Embryonic facial prominence (tissue), 1 donor: ENCODE measurements around the gene NPB.

ENCODE experiments used
- DNase-seq: peaks from one replicate; pipeline ENCODE4 v3.0.0-alpha.2; 2016; ENCODE audit errors: extremely low spot score

Gene NPB

DNA sequence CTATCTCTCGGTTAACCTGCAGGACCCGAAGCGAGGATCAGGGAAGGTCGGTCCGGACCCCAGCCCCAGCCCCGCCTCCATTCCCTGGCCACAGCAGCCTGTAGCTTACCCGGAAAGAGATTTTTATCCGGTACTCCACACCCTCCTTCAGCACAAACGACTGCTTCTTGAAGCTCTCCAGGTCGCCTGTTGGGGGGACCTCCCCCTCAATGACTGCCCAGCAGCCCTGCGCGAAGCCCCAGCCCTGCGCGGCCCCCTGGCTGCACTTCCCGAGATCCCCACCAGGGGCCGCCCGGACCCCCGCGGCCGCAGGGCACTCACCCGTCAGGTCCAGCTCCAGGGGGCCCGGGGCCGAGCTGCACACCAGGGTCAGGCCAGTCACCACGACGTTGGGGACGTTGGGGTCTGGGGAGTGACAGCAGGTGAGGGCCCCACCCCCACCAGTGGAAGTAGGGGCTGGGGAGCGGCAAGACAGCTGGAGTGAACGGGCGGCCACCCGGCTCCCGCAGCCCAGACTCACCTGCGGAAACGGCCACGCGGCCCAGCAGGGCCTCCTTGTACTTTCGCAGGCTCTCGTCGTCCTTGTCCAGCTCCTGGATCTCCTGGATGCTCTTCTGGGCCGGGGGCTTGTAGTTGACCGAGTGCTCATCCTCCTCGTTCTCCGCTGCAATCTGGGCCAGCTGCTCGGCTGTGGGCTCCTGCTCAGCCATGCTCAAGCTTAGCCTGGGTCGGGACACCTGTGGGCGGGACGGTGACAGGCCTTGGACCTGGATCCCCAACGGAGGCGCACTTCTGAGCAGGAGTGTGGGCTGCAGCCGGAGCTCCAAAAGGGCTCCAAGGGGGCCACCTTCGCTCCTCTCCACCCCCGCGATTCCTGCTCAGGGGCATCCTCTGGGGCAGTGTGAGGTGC is 32.6 kb upstream of the NPB start:
- DNase-seq: no peak

DNA sequence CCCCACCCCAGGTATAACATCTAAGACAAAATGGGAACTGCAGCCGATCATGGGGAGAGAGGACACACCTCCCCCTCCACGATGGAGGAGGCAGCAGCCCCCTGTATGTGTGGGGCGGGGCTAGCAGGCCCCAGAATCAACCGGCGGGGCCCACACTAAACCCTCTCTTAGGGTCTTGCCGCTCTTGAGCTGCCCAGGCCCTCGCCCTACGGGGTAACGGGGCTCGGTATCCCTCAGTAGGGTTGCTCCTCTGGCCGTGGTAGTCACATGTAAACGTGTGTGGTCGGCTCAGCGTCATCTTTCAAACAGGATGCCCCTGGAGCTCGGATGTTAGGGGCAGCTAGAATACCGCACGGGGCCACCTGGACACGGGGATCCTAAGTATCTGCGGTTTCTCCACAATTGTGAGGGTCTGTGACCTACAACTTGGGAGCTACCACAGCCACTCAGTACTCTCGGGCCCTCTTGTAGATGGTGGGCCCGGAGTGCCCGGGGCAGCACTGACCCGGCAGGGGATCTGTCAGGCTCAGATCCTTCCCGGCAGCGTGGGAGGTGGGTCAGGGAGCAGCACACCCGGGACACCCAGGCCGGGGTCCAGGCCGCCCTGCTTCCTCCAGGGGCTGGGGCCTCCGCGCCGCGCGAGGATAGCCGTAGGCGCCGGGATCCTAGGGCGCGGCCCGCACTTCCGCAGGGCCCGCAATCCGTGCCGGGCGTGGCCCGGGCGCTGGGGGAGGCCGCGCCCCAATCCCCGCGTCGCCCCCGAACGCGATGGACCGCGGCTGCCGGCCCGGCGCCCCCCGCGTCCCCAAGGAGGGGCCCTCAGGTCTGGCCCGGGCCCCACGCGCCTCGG is 31.7 kb upstream of the NPB start:
- no peak for DNase-seq

DNA sequence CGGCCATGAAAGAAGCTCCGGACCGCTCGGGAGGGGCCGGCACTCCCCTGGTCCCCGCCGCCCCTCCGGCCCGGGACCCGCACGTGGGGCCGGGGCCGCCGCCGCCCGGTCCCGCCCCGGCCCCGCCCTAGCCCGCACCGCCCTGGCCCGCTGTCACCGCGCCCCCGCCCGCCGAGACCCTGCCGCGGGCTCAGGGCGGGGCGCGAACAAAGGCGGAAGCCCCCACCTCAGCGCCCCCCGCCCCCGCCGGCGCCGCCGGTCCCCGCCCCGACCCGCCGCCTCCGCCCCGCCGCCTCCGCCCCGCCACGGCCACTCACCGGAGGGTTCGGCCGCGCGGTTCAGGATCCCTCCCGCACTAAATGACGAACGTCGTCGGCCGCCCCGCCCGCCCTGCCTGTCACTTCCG is 31.1 kb upstream of the NPB start, which contains the start of gene ARHGDIA:
TSS of gene ARHGDIA (minus strand) at position 357 of the 406 bp plus-strand sequence. CDS start 1,407 bp downstream, outside the sequence.
- no peak for DNase-seq

DNA sequence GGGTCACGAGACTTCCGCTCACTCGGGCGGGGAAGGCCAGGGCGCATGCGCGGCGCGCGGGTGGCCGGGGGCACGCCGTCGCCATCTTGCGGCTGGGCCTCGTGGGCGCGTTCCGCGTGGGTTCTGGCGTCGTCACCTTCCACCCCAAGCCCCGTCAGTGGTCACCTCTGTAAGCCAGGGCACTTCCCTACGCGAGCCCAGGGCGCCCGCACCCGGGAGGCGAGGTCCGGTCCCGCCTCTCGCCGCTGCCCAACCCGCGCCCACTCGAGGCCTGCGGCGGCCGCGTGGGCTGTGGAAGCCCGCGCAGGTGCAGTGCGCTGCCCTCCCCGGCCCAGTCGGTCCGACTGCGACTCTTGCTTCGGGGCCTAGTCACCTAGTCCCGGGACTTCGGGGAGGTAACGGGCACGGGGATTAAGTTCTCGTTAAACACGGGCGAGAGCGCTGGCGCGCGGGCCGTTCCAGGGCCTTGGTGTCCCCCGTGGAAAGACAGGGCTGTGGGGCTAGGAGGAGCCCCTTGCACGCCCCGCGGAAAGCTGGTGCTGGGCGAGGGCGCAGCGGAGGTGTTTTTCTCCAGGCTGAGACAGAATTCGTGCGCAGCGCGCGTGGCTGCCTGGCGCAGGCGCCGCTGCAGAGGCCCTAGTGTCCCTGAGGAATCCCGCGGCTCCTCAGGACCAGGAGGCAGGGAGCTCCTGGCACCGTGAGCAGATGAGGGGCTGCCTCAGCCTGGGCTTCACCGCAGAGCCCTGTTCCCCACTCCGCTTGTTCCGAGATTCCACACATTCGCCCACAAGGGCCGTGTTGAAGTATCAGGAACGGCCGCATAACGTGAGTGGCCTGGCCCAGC is 30.4 kb upstream of the NPB start:
- DNase-seq: peak; percentile 82

DNA sequence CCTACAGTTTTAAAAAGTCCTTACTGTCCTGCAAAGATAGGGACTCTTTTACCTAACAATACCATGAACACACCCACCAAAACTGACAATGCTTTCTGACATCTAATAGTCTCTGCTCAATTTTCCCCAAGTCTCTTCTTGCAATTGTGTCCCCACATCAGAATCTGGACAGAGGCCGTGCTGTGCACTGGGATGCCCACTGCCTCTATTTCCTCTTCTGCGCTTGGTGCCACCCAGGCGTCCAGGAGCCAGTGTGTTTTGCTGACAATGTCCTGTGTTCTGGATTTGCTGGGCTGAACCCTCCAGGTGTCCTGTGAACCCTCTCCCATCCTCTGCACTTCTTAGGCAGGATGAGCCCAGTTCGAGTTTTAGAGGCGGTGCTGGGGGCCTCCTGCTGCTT is 24.5 kb upstream of the NPB start:
- no peak for DNase-seq

DNA sequence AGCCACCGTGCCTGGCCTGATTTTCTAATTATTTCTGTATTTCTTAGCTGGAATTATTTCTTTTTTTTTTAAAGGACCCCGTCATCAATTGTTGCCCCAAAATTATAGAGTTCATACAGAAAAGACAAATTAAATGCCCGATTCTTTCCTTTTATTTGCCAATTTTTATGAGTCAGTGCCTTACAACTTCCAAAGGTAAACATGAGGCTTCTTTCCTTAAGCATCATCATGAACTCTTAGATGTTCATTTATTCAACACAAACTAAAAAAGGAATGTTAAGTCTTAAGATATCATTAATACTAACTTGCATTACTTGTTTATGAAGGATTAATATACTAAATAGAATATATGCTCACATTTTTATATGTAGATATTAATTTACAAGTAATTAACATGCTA is 23.7 kb upstream of the NPB start:
- no peak for DNase-seq

DNA sequence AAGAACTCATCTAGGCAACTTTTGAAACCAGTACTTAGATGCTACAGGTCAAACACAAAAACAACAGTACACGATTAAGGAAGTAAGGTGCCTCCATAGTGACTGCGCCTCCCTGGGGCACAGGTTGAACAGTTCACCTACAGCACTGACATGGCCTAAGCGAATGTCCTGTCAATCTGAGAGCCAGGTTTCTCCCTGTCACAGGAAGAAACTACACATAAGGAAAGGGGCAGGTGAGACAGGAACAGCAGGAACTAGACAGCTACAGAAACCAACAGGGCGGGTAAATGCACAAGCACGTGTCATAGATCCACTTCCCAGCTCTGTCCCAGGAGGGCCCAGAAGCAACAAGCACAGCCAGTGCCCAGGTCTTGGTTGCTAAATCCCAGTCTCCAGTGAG is 22.9 kb upstream of the NPB start:
- DNase-seq: no peak

DNA sequence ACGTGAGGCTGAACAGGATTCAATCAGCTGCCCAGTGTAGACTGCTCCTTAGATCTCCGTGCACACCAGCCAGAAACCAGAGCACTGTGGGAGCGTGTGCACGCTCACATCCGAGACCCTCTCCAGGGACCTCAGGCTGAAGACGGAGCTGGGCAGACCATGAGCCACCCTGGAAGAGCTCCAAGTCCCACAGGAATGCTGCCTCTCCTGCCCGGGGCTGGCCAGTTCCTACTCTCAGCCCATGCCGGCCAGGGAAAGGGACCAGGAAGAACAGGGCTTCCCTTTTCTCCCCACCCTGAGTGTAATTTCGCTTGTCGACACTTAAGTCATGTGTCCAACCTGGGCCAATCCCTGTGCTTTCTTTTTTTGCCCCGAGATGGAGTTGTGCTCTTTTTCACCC is 17.5 kb upstream of the NPB start:
- no peak for DNase-seq

DNA sequence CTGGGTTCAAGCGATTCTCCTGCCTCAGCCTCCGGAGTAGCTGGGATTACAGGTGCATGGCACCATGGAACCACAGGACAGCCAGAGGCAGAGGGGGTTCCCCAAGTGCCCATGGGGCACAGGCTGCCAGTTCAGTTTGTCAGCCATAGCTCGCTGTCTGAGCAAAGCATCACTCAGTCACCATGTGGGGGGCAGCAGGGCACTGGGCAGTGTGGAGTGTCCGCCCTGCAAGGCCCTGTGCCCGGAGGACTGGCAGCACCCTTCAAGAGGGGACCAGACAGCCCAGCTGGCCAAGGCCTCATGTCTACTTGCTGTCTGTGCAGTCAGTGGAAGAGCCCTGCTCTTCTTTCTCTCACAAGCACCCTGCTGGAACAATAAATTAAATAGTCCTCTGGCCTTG is 17.1 kb upstream of the NPB start:
- no peak for DNase-seq

DNA sequence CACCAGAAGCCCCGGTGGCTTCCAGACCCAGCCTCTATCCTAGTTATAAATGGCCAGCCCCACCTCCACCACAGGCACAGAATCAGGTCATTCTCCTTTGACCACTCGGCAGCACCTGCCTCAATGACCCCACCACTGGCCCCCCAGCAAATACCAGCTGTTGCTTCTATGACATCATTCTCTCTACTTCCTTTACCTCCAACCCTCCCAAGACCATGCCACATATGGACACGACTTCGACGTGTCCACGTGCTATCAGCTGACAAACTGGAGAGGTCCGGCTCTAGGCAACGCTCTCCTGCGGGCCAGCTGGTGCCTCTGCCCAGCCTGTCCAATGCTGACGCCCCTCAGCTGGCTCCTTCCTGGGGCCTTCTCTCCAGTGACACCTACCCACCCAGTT is 16.6 kb upstream of the NPB start:
- no peak for DNase-seq

DNA sequence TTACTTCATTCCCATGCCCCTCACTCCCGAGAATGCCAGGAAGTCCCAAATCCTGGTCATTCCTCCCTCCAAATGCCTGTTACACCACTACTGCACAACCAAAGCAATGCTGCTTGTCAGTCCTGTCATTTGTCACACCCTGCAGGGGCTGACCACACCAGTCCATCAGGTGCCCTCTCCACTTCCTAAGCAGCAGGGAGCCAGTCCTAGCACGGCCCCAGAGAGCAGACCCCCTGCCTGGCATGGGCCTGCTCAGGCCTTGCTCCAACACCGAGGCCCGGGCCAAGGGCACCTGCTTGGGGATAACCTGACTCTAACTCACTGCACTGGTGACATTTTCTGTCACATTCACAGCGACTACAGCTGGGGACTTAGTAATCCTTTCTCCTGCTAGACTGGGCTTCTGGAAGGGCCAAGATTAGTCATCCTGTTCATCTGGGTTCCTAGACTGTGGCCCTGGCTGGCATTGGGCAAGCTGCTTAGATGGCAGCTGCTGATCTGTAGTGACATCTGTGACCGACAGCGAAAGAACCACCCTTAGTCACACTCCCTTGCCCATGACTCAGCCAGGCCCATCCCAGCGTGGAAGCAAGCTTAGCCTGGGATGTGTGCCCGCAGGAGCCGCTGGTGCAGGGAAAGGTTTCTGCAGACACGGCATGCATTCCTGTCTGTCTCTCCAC is 16.0 kb upstream of the NPB start:
- DNase-seq: no peak

DNA sequence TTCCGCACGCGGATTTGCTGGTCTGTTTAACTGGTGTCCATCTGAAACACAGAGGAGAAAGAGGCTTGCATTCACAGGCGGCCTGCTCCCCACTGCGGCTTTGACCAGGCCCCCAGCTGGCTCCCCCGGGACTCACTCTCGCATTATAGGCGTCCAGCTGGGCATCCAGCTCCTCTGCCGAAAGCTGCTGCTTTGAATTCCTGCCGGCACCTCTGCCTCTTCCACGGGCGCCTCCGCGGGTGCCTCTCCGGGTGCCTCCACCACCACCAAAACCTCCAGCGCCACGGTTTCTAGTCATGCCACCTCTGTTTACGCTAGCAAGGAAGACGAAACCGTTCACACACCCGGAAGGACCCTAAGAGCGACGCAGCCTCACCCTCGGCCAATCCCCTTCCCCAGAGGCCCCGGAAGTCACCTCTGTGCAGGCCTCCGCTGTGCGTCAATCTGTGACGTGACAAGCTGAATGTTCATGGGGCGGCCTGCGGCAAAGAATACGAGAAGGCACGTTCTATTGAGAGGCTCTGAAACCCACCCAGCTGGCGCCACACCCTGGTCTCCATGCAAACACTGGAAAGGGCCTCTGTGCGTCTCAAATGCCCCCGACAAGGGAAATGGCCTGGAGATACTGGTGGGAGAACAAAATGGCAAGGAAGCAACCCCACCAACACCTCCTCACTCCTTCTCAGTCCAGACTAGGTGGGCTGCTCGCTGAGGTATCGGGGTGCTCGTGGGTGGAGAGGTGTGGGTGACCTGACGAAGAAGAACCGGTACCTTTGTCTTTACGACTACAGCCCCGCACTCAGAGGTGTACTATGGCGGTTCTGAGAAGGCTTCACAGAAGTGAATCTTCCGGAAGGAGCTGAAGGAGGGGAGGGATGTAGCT is 13.7 kb upstream of the NPB start:
- no peak for DNase-seq

DNA sequence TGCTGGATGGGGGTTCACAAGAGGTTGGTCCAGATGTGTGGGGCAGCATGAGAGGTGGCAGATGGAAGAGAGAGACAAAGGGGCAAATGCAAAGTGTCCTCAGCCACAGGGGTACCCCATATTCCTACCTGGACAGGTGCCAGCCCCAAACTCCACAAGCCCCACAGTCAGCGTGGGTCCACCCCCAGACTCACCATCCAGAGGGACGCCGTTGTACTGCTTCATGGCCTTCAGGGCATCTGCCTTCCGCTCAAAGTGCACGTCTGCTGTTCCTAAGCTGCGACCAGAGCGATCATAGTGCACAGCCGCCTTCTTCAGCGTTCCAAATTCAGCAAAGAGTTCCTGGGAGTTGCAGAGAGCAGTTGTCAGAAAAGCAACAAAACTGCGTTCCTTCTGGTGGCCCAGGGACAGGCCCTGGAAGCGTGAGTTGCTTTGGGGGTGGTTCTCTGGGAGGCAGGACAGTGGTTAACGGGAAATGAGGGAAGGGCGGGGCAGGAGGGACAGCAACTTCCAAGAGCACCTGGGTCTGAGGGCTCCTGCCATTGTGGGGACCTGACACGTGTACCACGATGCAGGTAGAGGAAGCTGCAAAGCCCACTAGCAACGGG is 12.9 kb upstream of the NPB start:
- DNase-seq: no peak

DNA sequence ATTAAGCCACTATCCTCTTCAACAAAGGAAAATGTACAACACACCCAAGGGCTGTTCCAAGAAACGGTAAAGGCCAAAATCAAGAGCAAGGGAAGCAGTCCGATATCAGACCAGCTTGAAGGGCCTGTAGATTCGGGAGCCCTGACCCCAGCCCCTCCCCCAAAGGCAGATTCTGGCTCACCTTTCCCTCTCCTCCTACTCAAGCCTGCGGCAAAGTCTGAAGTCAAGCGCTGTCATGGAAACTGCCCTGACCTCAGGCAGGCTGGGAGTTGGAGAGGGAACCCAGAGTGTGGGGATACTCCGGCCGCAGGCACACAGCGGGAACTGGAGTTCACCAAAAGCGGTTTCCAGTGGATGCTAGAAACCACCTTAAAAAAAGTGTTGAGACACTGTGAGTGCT is 12.4 kb upstream of the NPB start:
- no peak for DNase-seq

DNA sequence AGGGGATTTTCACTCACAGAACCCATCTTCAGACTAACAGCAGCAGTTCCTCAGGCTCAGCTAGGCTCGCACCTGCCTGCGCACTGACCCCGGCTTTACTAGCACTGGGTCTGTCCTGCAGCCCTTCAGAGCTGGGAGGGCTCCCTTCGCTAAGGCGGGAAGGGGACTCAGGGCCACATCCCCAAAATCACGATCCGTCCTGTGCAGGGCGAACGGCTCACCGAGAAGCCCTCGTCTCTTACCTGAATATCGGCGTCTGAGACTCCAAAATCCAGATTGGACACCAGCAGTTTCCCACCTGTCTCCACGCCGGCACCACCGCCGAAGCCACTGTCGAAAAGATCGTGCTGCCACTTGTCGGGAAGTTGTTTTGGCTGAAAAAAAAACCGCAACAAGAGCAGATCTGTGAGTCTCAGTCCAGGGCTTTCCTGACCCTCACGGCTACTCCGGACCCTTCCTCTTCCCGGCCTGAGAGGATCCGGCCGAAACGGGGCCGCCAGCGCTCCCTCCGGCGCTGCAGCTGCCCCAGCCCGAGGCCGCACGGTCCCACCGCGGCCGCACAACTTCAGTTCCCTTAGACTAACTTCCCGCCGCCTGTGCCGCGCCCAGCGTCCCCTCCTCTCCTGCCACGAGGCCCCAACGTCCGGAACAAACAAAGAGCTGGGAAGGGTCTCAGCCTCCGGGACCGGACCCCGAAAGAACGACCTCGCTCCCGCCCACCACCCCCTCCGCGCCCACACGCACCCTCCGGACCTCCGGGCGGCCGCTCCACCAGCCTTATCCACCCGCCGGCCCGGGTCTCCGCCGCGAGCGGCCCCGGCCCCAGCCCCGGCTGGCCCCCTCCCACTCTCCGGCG is 11.4 kb upstream of the NPB start:
- DNase-seq: no peak

DNA sequence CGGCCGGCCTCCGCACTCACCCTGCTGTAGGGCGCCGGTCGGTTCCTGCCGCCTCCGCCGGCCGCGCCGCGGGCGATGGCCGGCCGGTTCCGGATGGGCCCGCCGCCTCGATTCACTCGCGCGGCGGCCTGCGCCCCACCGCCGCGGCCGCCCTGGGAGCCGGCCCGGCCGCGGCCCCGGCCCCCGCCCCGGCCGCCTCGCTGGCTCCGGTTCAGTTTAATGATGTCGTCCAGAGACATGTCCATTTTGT is 10.8 kb upstream of the NPB start:
- DNase-seq: no peak

DNA sequence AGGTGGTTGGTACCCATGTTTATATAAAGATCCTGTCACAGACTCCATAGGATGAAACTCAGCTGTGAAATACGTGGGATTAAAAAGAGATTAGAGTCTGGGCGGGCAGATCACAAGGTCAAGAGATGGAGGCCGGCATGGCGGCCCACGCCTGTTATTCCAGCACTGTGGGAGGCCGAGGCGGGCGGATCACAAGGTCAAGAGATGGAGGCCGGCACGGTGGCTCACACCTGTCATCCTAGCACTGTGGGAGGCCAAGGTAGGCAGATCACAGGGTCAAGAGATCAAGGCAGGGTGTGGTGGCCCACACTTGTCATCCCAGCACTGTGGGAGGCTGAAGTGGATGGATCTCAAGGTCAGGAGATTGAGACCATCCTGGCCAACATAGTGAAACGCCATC is 6.6 kb upstream of the NPB start:
- DNase-seq: no peak

DNA sequence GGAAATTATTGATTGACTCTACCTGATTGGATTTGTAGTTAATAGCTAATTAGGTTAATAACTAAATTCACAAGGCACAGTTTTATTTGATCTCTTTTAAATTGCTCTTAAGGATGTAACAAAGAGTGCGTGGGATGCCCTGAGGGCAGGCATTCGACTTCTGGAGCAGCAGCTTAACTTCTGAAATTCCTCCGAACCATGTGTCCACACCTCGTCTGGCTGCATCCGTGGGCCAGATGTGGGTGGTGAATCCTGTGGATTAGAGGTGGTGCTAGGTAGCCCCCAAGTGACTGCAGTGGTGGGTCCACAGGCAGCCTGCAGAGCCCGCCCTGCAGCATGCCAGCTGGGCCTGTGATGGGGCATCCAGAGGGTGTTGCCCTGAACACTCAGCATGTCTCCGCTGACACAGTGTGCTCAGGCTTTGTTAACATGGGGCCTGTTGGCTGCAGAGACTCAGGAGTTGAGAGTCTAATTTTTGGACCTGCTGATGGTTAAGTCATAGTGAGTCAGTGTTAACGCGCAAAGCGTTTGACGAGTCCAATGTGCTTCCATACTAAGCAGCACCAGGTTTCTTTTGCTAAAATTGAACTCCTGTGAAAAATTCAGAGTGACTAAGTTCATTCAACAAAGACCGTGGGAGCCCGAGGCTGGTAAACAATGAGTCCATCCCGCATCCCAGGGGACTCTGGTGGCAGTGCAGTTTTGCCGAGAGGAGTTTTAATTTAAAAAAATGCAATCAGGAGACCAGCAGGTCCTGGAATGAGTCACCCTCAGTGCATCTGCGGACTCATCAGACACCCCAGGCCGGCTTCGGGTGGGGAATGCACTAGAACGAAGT is 3.8 kb upstream of the NPB start:
- no peak for DNase-seq
